ENCODE data around the gene THSD7A. TPM values are rescaled to one million over a fixed set of nuclear protein-coding genes. Genes with fewer than 3 reads are reported as not detected.
"Not testable (repeated sequence)": the region's sequence is repeated elsewhere in the genome, so short reads cannot be mapped to it uniquely, and the experiment has no call there.

The THSD7A gene
- total RNA-seq, 1 experiment from 2014 or later = 0.68 TPM

- DNase-seq (ENCODE audit: low spot score) (no peak), ATAC-seq (no peak)
- peaks cover 13% of the 10 kb centered on the region for H3K9me3 Mint-ChIP-seq
- TF ChIP-seq NFYB (CRISPR knock-in tag; conservative IDR thresholded peaks at IDR 0.05; ENCODE audit: low read depth) = no peak
- TF ChIP-seq ZNF425 (CRISPR knock-in tag; conservative IDR thresholded peaks at IDR 0.05) = no peak
- H3K4me3 Mint-ChIP-seq = no peak overlapping the region
- no peak overlapping the region for H3K27ac Mint-ChIP-seq
- CTCF ChIA-PET = no interaction called here
- peaks cover 17% of the 10 kb centered on the region for H3K4me1 Mint-ChIP-seq
- peaks cover 13% of the 10 kb centered on the region for H3K36me3 Mint-ChIP-seq
- peaks cover 36% of the 10 kb centered on the region for H3K27me3 Mint-ChIP-seq (ENCODE audit: low read depth)
- POLR2A ChIA-PET = no interaction called here
Observed at GRCh38 chr7:11524476-11525397, 307.3 kb downstream of the THSD7A start.

- POLR2A ChIA-PET; CTCF ChIA-PET; H3K4me3 Mint-ChIP-seq; DNase-seq (ENCODE audit: low spot score); ATAC-seq; H3K27ac Mint-ChIP-seq: not testable (repeated sequence)
- Mint-ChIP-seq H3K9me3 (peaks cover 13% of the 10 kb centered on the region), H3K27me3 (ENCODE audit: low read depth) (peaks cover 20% of the 10 kb centered on the region), H3K4me1 (peaks cover 24% of the 10 kb centered on the region), H3K36me3 (peaks cover 13% of the 10 kb centered on the region)
Observed at GRCh38 chr7:11521964-11522499, 310.0 kb downstream of the THSD7A start.

- no peaks in the 10 kb centered on the region for H3K9me3 Mint-ChIP-seq
- CTCF ChIA-PET = no interaction called here
- TF ChIP-seq ATF3 (CRISPR knock-in tag; conservative IDR thresholded peaks at IDR 0.05) (no peak), ZMAT4 (CRISPR knock-in tag; IDR thresholded peaks at IDR 0.05) (no peak), IRF1 (CRISPR knock-in tag; IDR thresholded peaks at IDR 0.05) (no peak), ZNF263 (CRISPR knock-in tag; IDR thresholded peaks at IDR 0.05; ENCODE audit: low read depth) (no peak), ZSCAN18 (CRISPR knock-in tag; IDR thresholded peaks at IDR 0.05) (no peak), FOXP4 (CRISPR knock-in tag; IDR thresholded peaks at IDR 0.05) (no peak), NR2C2 (CRISPR knock-in tag; IDR thresholded peaks at IDR 0.05) (no peak), CREM (CRISPR knock-in tag; IDR thresholded peaks at IDR 0.05) (no peak)
- no peak overlapping the region for H3K27ac Mint-ChIP-seq
- peaks cover 7% of the 10 kb centered on the region; the same call in 1 of the 2 replicates for H3K27me3 Mint-ChIP-seq (ENCODE audit: low read depth)
- H3K4me1 Mint-ChIP-seq = peaks cover 24% of the 10 kb centered on the region
- DNase-seq (ENCODE audit: low spot score) (no peak), ATAC-seq (peak; percentile 98)
- no peaks in the 10 kb centered on the region for H3K36me3 Mint-ChIP-seq
- POLR2A ChIA-PET = no interaction called here
- H3K4me3 Mint-ChIP-seq = no peak overlapping the region
Observed at GRCh38 chr7:11517853-11518252, 314.1 kb downstream of the THSD7A start.
